OCI-LY1 (cell line): Measurements from ENCODE around the gene RPP25L.

Experiments used
- CTCF ChIP-seq: fragments of 200-600 bp; sonication (generic), shearing (Covaris generic); IDR thresholded peaks from 2 replicates; pipeline ENCODE4 v1.5.1; 2017; ENCODE audit warnings: mild to moderate bottlenecking, antibody characterized with exemption, low read length, moderate library complexity, mixed read lengths
- EZH2 ChIP-seq: fragments of 200-600 bp; sonication (generic), shearing (Covaris generic); IDR thresholded peaks from 2 replicates; pipeline ENCODE4 v1.8.0; 2017; ENCODE audit warnings: borderline replicate concordance, mixed run types, mild to moderate bottlenecking, antibody characterized with exemption, low read length, moderate library complexity, mixed read lengths

- TF ChIP-seq CTCF (no peak), EZH2 (no peak)
These were observed 39.4 kb upstream of the RPP25L start for GRCh38 chr9:34651321-34651720.
